ENCODE measurements around the gene DMBT1.

Gene DMBT1

DNA sequence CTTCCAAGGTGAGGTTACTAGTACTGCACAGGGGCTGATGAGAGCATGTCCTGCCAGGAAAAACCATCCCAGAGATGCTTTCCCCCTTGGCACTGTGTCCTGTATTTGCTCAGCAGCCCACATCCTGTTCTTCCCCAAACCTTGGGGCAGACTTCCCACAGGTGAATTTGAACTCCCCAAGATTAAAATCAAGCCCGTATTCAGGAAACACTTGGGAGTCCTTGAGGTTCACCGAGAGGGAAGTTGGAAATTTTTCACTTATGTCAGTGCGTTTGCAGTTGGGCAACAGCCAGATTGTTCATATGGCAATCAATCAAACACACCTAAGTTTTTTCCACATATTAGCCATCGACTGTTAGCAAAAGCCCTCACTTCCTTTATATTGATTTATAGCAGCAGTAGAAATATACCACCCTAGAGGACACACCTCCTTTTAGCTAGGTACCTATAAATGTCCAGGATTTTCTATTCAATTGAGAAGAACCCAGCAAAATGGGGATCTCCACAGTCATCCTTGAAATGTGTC lies at the start of gene DMBT1:
Gene DMBT1 (plus strand): TSS at position 476 of the 526 bp plus-strand sequence. CDS start 17 bp downstream, at position 493.
- Mint-ChIP-seq H3K27me3 (peaks cover 62% of the 10 kb centered on the region), H3K36me3 (ENCODE audit: low read depth) (no peaks in the 10 kb centered on the region), H3K27ac (no peak within 1 kb of the TSS)

DNA sequence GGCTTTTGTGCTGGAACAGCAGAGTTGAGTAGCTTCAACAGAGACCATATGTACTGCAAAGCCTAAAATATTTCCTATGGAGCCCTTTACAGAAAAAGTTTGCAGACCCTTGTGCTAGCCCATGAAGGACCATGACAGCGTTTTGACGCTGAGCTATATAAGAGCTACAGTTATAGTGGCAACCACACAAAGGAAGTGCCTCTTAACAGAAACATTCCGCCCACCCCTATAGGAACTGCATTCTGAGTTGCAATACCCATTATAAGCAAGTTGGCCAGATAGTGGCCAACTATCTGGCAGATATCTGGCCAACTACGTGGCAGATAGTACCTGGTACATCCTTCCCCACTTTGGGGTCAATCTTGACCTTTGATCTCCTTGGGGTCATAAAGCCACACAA lies 47.5 kb upstream of the DMBT1 start:
- Mint-ChIP-seq H3K27me3 (peaks cover 2% of the 10 kb centered on the region), H3K9me3 (no peaks in the 10 kb centered on the region), H3K36me3 (ENCODE audit: low read depth) (no peaks in the 10 kb centered on the region), H3K27ac (no peak overlapping the region), H3K4me1 (ENCODE audit: low read depth) (peaks cover 7% of the 10 kb centered on the region), H3K4me3 (no peak overlapping the region)
- intact Hi-C loops (cut with micrococcal nuclease) = no loop called here

More for the DNA sequence above, at the start of gene DMBT1:
- no peaks in the 10 kb centered on the region for H3K4me1 Mint-ChIP-seq (ENCODE audit: low read depth)
- no peaks in the 10 kb centered on the region for H3K9me3 Mint-ChIP-seq
- no peak within 1 kb of the TSS for H3K4me3 Mint-ChIP-seq
- intact Hi-C loops (cut with micrococcal nuclease) = no loop called here

DNA sequence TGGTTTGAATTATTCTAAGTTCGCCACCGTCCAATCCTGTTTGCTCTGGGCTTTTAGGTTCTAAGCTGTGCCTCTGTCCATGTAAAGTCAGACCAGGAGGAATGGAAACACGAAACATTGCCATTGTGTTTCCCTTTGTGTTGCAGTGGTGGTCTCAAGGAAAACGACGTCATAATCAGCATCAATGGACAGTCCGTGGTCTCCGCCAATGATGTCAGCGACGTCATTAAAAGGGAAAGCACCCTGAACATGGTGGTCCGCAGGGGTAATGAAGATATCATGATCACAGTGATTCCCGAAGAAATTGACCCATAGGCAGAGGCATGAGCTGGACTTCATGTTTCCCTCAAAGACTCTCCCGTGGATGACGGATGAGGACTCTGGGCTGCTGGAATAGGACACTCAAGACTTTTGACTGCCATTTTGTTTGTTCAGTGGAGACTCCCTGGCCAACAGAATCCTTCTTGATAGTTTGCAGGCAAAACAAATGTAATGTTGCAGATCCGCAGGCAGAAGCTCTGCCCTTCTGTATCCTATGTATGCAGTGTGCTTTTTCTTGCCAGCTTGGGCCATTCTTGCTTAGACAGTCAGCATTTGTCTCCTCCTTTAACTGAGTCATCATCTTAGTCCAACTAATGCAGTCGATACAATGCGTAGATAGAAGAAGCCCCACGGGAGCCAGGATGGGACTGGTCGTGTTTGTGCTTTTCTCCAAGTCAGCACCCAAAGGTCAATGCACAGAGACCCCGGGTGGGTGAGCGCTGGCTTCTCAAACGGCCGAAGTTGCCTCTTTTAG lies 46.3 kb upstream of the DMBT1 start:
- Mint-ChIP-seq H3K4me3 (no peak overlapping the region), H3K4me1 (ENCODE audit: low read depth) (peaks cover 7% of the 10 kb centered on the region), H3K27ac (no peak overlapping the region), H3K36me3 (ENCODE audit: low read depth) (no peaks in the 10 kb centered on the region), H3K9me3 (no peaks in the 10 kb centered on the region), H3K27me3 (peaks cover 7% of the 10 kb centered on the region)
- intact Hi-C loops (cut with micrococcal nuclease) = no loop called here

DNA sequence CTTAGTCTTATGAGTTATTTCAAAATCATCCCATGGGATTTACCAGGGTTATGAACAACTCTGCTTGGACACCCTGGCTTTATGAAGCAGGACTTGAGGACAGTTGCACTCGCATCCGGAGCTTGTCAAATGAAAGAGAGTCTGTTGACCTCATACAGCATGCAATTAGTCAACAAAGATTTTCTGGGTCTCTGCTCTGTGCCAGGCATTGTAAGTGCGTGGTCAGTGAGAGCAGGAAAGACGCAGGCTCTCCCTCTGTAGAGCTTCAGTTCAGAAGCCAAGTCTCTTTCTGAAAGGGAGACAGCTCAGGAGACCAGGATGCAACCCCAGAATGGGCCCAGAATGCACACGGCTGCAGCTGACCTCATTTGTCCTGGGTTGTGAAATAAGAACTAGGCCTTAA lies 45.5 kb upstream of the DMBT1 start:
- peaks cover 7% of the 10 kb centered on the region for H3K4me1 Mint-ChIP-seq (ENCODE audit: low read depth)
- intact Hi-C loops (cut with micrococcal nuclease) = no loop called here
- no peak overlapping the region for H3K27ac Mint-ChIP-seq

DNA sequence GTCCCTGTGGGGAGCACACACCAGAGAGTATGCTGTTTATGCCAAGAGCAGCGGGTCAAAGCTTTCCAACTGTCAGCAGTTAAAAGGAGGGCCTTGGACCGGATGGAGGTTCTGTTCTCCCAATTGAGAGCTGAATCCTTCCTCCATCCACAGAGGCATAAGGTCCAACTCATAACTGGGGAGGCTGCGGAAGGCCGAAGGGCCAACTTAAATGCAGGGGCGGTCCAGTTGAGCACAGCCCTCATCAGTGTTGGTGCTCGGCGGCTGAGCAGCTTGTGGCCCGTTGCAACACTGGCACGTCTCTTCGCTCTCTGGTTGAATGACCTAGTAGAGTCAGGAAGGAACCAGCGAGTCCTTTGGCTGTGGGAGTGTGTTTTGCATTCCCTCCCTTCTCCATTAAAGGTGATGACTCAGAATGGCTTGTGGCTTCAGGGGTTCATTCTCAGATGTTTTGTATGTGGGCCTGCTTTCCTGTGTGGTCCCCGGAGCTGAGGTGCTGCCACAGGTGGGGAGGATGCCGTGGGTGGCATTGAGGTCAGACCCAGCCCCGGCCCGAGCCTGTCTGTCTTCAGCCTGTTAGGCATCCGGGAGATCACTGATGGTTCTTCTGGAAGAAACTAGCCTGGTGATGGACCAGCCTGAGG lies 44.8 kb upstream of the DMBT1 start:
- intact Hi-C loops (cut with micrococcal nuclease) = no loop called here
- H3K27ac Mint-ChIP-seq = no peak overlapping the region

More for the DNA sequence above, 45.5 kb upstream of the DMBT1 start:
- Mint-ChIP-seq H3K27me3 (peaks cover 7% of the 10 kb centered on the region), H3K36me3 (ENCODE audit: low read depth) (no peaks in the 10 kb centered on the region), H3K9me3 (no peaks in the 10 kb centered on the region), H3K4me3 (no peak overlapping the region)

DNA sequence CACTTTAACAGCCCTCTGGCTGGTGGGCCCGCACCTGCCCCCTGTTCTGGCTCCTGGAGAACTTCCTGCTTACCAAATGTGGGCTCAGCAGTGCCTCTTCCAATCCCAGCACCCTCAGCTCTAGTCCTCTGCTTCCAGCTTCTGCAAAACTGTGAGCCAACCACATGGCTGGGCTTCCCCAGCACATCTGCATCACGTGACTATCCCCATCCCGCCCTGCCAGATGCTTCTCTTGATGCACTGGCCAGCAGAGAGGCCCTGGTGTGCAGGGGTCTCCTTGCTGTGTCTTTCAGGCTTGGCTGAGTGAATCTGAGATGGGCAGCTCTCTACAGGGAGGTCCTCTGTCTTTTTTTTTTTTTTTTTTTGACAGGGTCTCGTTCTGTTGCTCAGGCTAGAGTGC lies 43.8 kb upstream of the DMBT1 start:
- Mint-ChIP-seq H3K27ac (no peak overlapping the region), H3K9me3 (no peaks in the 10 kb centered on the region), H3K36me3 (ENCODE audit: low read depth) (no peaks in the 10 kb centered on the region), H3K4me3 (no peak overlapping the region), H3K27me3 (peaks cover 7% of the 10 kb centered on the region), H3K4me1 (ENCODE audit: low read depth) (peaks cover 7% of the 10 kb centered on the region)
- intact Hi-C loops (cut with micrococcal nuclease) = no loop called here

More for the DNA sequence above, 44.8 kb upstream of the DMBT1 start:
- peaks cover 7% of the 10 kb centered on the region for H3K27me3 Mint-ChIP-seq
- H3K4me3 Mint-ChIP-seq = no peak overlapping the region
- H3K4me1 Mint-ChIP-seq (ENCODE audit: low read depth) = peaks cover 7% of the 10 kb centered on the region
- no peaks in the 10 kb centered on the region for H3K36me3 Mint-ChIP-seq (ENCODE audit: low read depth)
- no peaks in the 10 kb centered on the region for H3K9me3 Mint-ChIP-seq

DNA sequence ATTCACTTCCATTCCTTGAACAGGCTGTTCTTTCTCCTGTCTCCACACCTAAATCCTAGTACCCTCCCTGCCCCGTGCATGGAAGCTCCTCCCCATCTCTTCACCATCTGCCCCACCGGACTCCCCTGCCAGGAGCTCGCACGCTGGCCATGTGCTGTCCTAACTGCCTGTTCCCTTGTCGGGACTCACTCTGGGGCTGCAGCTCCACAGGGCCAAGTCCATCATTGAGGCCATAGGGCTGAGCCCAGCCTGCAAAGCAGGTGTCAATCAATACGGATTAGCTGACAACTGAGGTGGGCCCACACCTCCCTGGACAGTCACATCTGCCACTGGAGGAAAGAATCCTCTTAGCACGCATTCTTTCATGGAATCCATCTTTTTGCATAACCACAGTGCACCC lies 41.4 kb upstream of the DMBT1 start:
- no peaks in the 10 kb centered on the region for H3K9me3 Mint-ChIP-seq
- intact Hi-C loops (cut with micrococcal nuclease) = no loop called here
- H3K36me3 Mint-ChIP-seq (ENCODE audit: low read depth) = no peaks in the 10 kb centered on the region
- H3K27me3 Mint-ChIP-seq = peaks cover 10% of the 10 kb centered on the region
- H3K4me3 Mint-ChIP-seq = no peak overlapping the region
- no peak overlapping the region for H3K27ac Mint-ChIP-seq
- peaks cover 7% of the 10 kb centered on the region for H3K4me1 Mint-ChIP-seq (ENCODE audit: low read depth)

DNA sequence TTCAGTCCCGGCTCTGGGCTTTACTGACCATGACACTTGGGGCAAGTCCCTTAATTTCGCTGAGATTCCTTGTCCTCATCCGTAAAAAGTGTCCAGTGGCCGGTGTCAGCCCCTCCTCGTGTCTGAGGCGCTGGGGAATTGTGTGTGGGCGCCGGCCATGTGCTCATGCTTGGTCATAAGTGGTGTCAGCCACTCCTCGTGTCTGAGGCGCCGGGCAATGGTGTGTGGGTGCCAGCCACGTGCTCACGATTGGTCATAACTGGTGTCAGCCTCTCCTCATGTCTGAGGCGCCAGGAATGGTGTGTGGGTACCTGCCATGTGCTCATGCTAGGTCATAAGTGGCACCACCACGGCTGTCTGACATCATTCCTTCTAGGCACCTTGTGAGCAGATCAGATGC lies 40.7 kb upstream of the DMBT1 start:
- Mint-ChIP-seq H3K36me3 (ENCODE audit: low read depth) (no peaks in the 10 kb centered on the region), H3K4me1 (ENCODE audit: low read depth) (peaks cover 7% of the 10 kb centered on the region), H3K4me3 (no peak overlapping the region), H3K9me3 (no peaks in the 10 kb centered on the region), H3K27ac (no peak overlapping the region), H3K27me3 (peaks cover 14% of the 10 kb centered on the region)
- intact Hi-C loops (cut with micrococcal nuclease) = no loop called here

DNA sequence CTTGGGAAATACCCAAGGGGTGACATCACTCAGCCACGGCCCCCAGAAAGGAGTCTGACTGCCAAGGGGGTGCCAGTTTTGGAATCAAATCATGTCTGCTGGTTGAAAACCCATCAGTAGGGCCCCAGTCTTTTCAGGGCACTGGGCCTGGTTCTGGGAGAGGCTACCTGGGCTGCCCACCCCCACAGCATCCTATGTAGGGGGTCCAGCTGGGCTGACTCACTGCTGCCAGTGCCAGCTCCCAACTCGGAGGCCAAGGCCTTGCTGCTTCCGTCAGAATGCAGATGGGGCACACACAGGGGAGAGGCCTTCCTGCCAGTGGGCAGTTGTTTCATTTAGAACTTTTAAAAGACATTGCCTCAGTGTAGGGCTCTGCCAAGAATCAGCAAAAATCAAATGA lies 39.5 kb upstream of the DMBT1 start:
- peaks cover 19% of the 10 kb centered on the region for H3K27me3 Mint-ChIP-seq

DNA sequence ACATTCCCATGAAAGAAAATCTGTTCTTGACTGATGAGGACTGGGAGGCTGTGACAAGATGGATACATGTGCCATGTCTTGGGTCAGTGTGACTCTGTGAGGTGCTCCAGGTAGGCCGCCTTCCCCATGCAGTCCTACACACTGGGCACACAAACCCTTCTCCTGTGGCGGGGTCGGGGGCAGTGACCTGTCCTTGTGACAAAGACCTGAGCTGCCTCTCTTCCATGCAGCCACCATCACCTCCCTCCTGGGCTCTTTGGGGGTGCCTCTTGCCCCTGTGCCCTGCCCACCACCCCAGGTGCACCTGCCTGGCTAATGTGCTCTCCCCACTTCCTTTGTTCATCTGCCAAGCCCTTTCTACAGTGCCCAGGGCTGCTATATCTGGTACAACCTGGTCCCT lies 35.7 kb upstream of the DMBT1 start:
- no peak overlapping the region for H3K4me3 Mint-ChIP-seq

More for the DNA sequence above, 39.5 kb upstream of the DMBT1 start:
- no peaks in the 10 kb centered on the region for H3K9me3 Mint-ChIP-seq
- H3K36me3 Mint-ChIP-seq (ENCODE audit: low read depth) = no peaks in the 10 kb centered on the region
- intact Hi-C loops (cut with micrococcal nuclease) = no loop called here
- no peak overlapping the region for H3K4me3 Mint-ChIP-seq
- H3K4me1 Mint-ChIP-seq (ENCODE audit: low read depth) = peaks cover 7% of the 10 kb centered on the region
- H3K27ac Mint-ChIP-seq = no peak overlapping the region

DNA sequence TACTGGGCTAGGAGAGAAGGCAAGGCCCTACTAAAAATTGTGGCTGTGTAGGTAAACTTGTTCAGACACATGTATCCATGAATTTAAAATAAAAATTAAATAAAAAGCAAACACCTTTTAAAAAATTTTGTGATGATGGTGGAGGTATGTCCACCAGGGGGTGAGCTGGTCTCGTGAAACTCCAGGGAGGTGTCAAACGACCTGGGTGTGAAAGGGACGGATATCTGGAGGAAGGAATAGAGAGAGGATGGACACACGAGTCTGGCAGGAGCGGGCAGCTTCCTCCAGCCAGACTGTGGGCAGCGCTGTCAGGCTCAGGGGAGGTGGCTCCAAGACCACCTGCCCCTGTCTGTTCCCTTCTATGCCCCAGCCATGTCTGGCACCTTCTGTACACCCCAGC lies 34.8 kb upstream of the DMBT1 start:
- Mint-ChIP-seq H3K4me3 (no peak overlapping the region), H3K4me1 (ENCODE audit: low read depth) (peaks cover 4% of the 10 kb centered on the region), H3K27me3 (peaks cover 32% of the 10 kb centered on the region), H3K36me3 (ENCODE audit: low read depth) (no peaks in the 10 kb centered on the region), H3K9me3 (no peaks in the 10 kb centered on the region), H3K27ac (no peak overlapping the region)
- intact Hi-C loops (cut with micrococcal nuclease) = no loop called here

More for the DNA sequence above, 35.7 kb upstream of the DMBT1 start:
- H3K4me1 Mint-ChIP-seq (ENCODE audit: low read depth) = no peaks in the 10 kb centered on the region
- intact Hi-C loops (cut with micrococcal nuclease) = no loop called here
- no peak overlapping the region for H3K27ac Mint-ChIP-seq
- no peaks in the 10 kb centered on the region for H3K9me3 Mint-ChIP-seq
- H3K36me3 Mint-ChIP-seq (ENCODE audit: low read depth) = no peaks in the 10 kb centered on the region
- peaks cover 27% of the 10 kb centered on the region for H3K27me3 Mint-ChIP-seq

DNA sequence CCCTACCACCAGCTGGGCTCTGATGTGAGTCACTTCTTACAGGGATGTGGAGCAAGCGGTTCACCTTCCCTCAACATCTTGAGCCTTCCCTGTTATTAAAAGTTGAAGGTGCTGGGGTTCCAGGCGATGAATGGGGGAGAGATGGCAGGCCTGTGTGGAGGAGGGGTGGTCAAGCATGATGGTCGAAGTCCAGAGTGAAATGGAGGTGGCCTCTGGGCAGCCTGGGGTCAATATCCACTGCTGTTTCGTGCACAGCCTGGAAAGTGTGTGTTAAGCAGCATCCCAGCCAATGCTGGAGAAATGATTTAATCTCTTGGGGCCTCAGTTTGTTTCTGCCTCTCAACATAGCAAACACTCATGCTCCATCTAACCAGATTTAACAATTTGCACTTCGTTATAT lies 33.7 kb upstream of the DMBT1 start:
- Mint-ChIP-seq H3K27ac (no peak overlapping the region), H3K27me3 (peaks cover 38% of the 10 kb centered on the region), H3K4me1 (ENCODE audit: low read depth) (peaks cover 4% of the 10 kb centered on the region), H3K4me3 (no peak overlapping the region), H3K36me3 (ENCODE audit: low read depth) (no peaks in the 10 kb centered on the region), H3K9me3 (no peaks in the 10 kb centered on the region)
- intact Hi-C loops (cut with micrococcal nuclease) = no loop called here

DNA sequence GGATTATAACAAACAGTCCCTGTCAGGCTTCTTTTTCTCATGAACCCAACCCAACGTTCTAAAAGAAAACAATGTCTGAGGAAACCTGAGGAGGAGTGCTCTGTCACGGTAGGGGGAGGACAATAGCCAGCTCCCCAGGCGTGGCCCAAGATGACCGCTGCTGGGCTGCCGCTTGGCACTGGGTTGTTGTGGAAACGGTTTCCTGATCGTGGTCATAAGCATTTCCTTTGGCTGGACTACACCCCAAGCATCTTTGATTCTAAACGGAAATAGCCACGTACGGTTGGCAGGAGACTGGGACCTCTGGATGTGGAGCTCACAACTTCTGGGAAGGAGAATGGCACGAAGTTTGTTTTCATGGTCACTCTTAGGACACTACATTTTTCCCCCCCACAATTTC lies 30.4 kb upstream of the DMBT1 start:
- H3K27ac Mint-ChIP-seq = no peak overlapping the region
- no peaks in the 10 kb centered on the region for H3K36me3 Mint-ChIP-seq (ENCODE audit: low read depth)
- no peaks in the 10 kb centered on the region for H3K9me3 Mint-ChIP-seq
- peaks cover 4% of the 10 kb centered on the region for H3K4me1 Mint-ChIP-seq (ENCODE audit: low read depth)
- no peak overlapping the region for H3K4me3 Mint-ChIP-seq
- H3K27me3 Mint-ChIP-seq = peaks cover 32% of the 10 kb centered on the region
- intact Hi-C loops (cut with micrococcal nuclease) = no loop called here

DNA sequence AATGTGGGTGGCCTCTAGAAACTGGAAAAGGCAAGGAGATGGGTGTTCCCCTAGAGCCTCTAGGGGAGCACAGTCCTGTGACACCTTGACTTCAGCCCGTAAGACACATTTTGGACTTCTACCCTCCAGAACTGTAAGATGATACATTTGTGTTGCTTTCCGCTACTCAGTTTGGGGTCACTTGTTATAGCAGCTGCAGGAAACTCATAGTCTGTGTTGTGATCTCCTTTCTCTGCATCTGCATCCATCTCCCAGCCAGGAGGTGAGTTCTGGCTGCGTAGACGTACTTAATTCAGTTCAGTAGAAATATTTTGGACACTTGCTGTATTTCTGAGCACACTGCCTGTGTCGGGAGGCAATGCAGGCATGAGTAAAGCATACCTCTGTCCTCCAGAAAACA lies 29.3 kb upstream of the DMBT1 start:
- intact Hi-C loops (cut with micrococcal nuclease) = no loop called here
- Mint-ChIP-seq H3K4me3 (no peak overlapping the region), H3K9me3 (no peaks in the 10 kb centered on the region), H3K4me1 (ENCODE audit: low read depth) (peaks cover 4% of the 10 kb centered on the region), H3K27ac (no peak overlapping the region), H3K27me3 (peaks cover 29% of the 10 kb centered on the region), H3K36me3 (ENCODE audit: low read depth) (no peaks in the 10 kb centered on the region)

All from dendritic cell treated with granulocyte-macrophage colony-stimulating factor and Interleukin-4, amounts not matched to agents 40 ng/mL and 50 ng/mL, for 4 days (primary cell).